Sigmoid colon (tissue), 7 donors: ENCODE results near the gene DPYSL3. TPM values are rescaled to one million over a fixed set of nuclear protein-coding genes. Genes with fewer than 3 reads are reported as not detected.
A peak's percentile ranks its signal among the peaks of the same experiment; 100 is the strongest.

Experiments
- DNase-seq: peaks from one replicate; pipeline ENCODE4 v3.0.0-alpha.2; 2019
- H3K27ac ChIP-seq, 4 donors: fragments of 200-600 bp; sonication (generic); one replicate each; pipeline ENCODE4 v1.5.1; 2016 to 2019; ENCODE audit warnings: mild to moderate bottlenecking in 1 of 4
- H3K27me3 ChIP-seq, 3 donors: fragments of 200-600 bp; sonication (generic); one replicate each; pipeline ENCODE4 v1.5.1; 2019; ENCODE audit warnings: mild to moderate bottlenecking in 1 of 3
- H3K36me3 ChIP-seq, 4 donors: fragments of 200-600 bp; sonication (generic); one replicate each; pipeline ENCODE4 v1.5.1; 2016 to 2019
- H3K4me1 ChIP-seq, 4 donors: fragments of 200-600 bp; sonication (generic); one replicate each; pipeline ENCODE4 v1.5.1; 2017 to 2019
- H3K4me3 ChIP-seq, 4 donors: fragments of 200-600 bp; sonication (generic); one replicate each; pipeline ENCODE4 v1.5.1; 2017 to 2019; ENCODE audit warnings: mild to moderate bottlenecking in 2 of 4, moderate library complexity in 1 of 4
- H3K9me3 ChIP-seq, 4 donors: fragments of 200-600 bp in 3 of 4; sonication (generic) in 3 of 4; one replicate each; pipeline versions ENCODE4 v1.5.1 to v1.6.1; 2013 to 2019
- CTCF ChIP-seq, 4 experiments: fragments of 450-650 bp in 3 of 4; fragments of 200-600 bp in 1 of 4; IDR thresholded peaks; one replicate each; pipeline ENCODE4 v1.5.1; 2016 to 2019; ENCODE audit warnings: antibody characterized with exemption in 4 of 4, mild to moderate bottlenecking in 3 of 4, moderate library complexity in 2 of 4
- EP300 ChIP-seq, 4 donors: sonication (generic); formaldehyde crosslinking; IDR thresholded peaks; one replicate each; pipeline ENCODE4 v1.6.1; 2017; ENCODE audit warnings: antibody characterized with exemption in 4 of 4
- POLR2A ChIP-seq, 2 donors: fragments of 450-650 bp; IDR thresholded peaks; one replicate each; pipeline ENCODE4 v1.6.1; 2016; ENCODE audit warnings: antibody characterized with exemption in 2 of 2, mild to moderate bottlenecking in 2 of 2, moderate library complexity in 2 of 2
- POLR2AphosphoS5 ChIP-seq, 4 donors: sonication (generic); formaldehyde crosslinking; IDR thresholded peaks; one replicate each; pipeline ENCODE4 v1.6.1; 2017; ENCODE audit warnings: antibody characterized with exemption in 4 of 4
- WGBS, 2 donors: extraction: QIAGEN DNeasy Blood & Tissue Kit; methylation state at CpG; one replicate each; pipeline ENCODE4 v1.1.7; 2013; 5-methylcytosine and 5-hydroxymethylcytosine counted together
- intact Hi-C: fragments of 100-400 bp; cut with DNase I; formaldehyde crosslinking; loops from one replicate; pipeline ENCODE4 v1.15.1; 2023
- polyA plus RNA-seq, 3 donors: library from polyadenylated mRNA; stranded (reverse); fragments of 200-250 nt; gene quantifications; one replicate each; pipeline ENCODE4 v1.2.3, GENCODE V29; 2013
- total RNA-seq, 4 donors: library from RNA; depleted of rRNA; stranded (reverse); fragments of >200 nt; gene quantifications; one replicate each; pipeline ENCODE4 v1.1.0, GENCODE V29; 2016
- donor health status: healthy with polysubstance abuse.
- donor health status: Bipolar disorder and iron deficiency.
- donor health status: healthy.

Gene DPYSL3
- total and polyA plus RNA-seq, 7 donors, result 4.2 to 343 (median 149) TPM

GRCh38 chr5:147509041-147509709, 693 bp downstream of the DPYSL3 start:
- Histone ChIP-seq H3K4me1 (peaks cover 0 to 55% (median 34%) of the 10 kb centered on the region in 4 donors), H3K4me3 (peak overlapping the region; percentile 77 to 81 (median 80)), H3K27me3 (no peaks in the 10 kb centered on the region), H3K9me3 (no peaks in the 10 kb centered on the region), H3K27ac (peak overlapping the region; percentile 87 to 94 (median 92)), H3K36me3 (no peaks in the 10 kb centered on the region)
- 3 to 4% methylated on average over 50 of the region's 50 CpGs for WGBS, 2 donors
- DNase-seq, result peak; percentile 80
- no peak for TF ChIP-seq EP300 (IDR thresholded peaks at IDR 0.05)
- TF ChIP-seq POLR2A (IDR thresholded peaks at IDR 0.05), result no peak
- peak in 1 of 4 donors; percentile 12 for TF ChIP-seq POLR2AphosphoS5 (IDR thresholded peaks at IDR 0.05)
- no peak for TF ChIP-seq CTCF (IDR thresholded peaks at IDR 0.05)
- intact Hi-C loops, result loop anchor here (5.0 kb wide), 1 partner anchor 102 kb away; no protein-coding TSS in a partner anchor

GRCh38 chr5:147508711-147509040, 1.2 kb downstream of the DPYSL3 start:
- H3K9me3 ChIP-seq, result no peaks in the 10 kb centered on the region
- intact Hi-C loops, result loop anchor here (5.0 kb wide), 1 partner anchor 101 kb away; no protein-coding TSS in a partner anchor
- TF ChIP-seq CTCF (IDR thresholded peaks at IDR 0.05), result no peak
- TF ChIP-seq POLR2AphosphoS5 (IDR thresholded peaks at IDR 0.05), result no peak
- TF ChIP-seq POLR2A (IDR thresholded peaks at IDR 0.05), result no peak
- no peak for TF ChIP-seq EP300 (IDR thresholded peaks at IDR 0.05)
- WGBS, 2 donors, result 25 to 53% methylated on average over 7 of the region's 7 CpGs
- no peak for DNase-seq
- H3K4me1 ChIP-seq, result peaks cover 0 to 60% (median 37%) of the 10 kb centered on the region in 4 donors
- peak overlapping the region; percentile 87 to 94 (median 92) for H3K27ac ChIP-seq
- no peaks in the 10 kb centered on the region for H3K36me3 ChIP-seq
- H3K27me3 ChIP-seq, result no peaks in the 10 kb centered on the region
- H3K4me3 ChIP-seq, result peak overlapping the region; percentile 77 to 81 (median 80)

- Histone ChIP-seq H3K27me3 (no peaks in the 10 kb centered on the region), H3K27ac (peak overlapping the region; percentile 87 to 94 (median 92)), H3K4me1 (peaks cover 0 to 60% (median 41%) of the 10 kb centered on the region in 4 donors), H3K4me3 (peak overlapping the region; percentile 77 to 81 (median 80)), H3K36me3 (no peaks in the 10 kb centered on the region), H3K9me3 (no peaks in the 10 kb centered on the region)
- peak; percentile 82 for DNase-seq
- TF ChIP-seq POLR2AphosphoS5 (IDR thresholded peaks at IDR 0.05), result peak; percentile 42 to 83 (median 63)
- no peak for TF ChIP-seq EP300 (IDR thresholded peaks at IDR 0.05)
- TF ChIP-seq CTCF (IDR thresholded peaks at IDR 0.05), result no peak
- TF ChIP-seq POLR2A (IDR thresholded peaks at IDR 0.05), result peak in 1 of 2 donors; percentile 6
- intact Hi-C loops, result loop anchor here (5.0 kb wide), 1 partner anchor 100 kb away; no protein-coding TSS in a partner anchor
- WGBS, 2 donors, result 68 to 71% methylated on average over 7 of the region's 7 CpGs
Measured at GRCh38 chr5:147507480-147508126, 2.3 kb downstream of the DPYSL3 start.

GRCh38 chr5:147504535-147504934, 5.3 kb downstream of the DPYSL3 start:
- H3K9me3 ChIP-seq, result no peaks in the 10 kb centered on the region
- no peak overlapping the region for H3K4me3 ChIP-seq
- intact Hi-C loops, result no loop called here
- H3K27me3 ChIP-seq, result no peaks in the 10 kb centered on the region
- H3K4me1 ChIP-seq, result peaks cover 0 to 47% (median 32%) of the 10 kb centered on the region in 4 donors
- H3K36me3 ChIP-seq, result no peaks in the 10 kb centered on the region
- WGBS, 2 donors, result 67 to 77% methylated on average over 1 of the region's 1 CpG
- peak overlapping the region; percentile 55 to 94 (median 92) for H3K27ac ChIP-seq
- DNase-seq, result no peak
- TF ChIP-seq POLR2A (IDR thresholded peaks at IDR 0.05) (no peak), CTCF (IDR thresholded peaks at IDR 0.05) (no peak), POLR2AphosphoS5 (IDR thresholded peaks at IDR 0.05) (no peak), EP300 (IDR thresholded peaks at IDR 0.05) (no peak)
